Suprapubic skin (tissue), 4 donors: ENCODE data around the gene RALGPS1.

Experiments
- EP300 ChIP-seq: sonication (generic); formaldehyde crosslinking; IDR thresholded peaks from one replicate; pipeline ENCODE4 v1.6.1; 2017; ENCODE audit warnings: antibody characterized with exemption
- POLR2AphosphoS5 ChIP-seq, 3 donors: sonication (generic); formaldehyde crosslinking; IDR thresholded peaks; one replicate each; pipeline ENCODE4 v1.6.1; 2017; ENCODE audit warnings: antibody characterized with exemption in 3 of 3
- TF ChIP-seq, protein P1 (sequence below), 2 donors: fragments of 200-600 bp in 1 of 2; fragments of 450-650 bp in 1 of 2; sonication (generic) in 1 of 2; IDR thresholded peaks; one replicate each; pipeline ENCODE4 v1.5.1; 2016 to 2019; ENCODE audit warnings: antibody characterized with exemption in 2 of 2, mild to moderate bottlenecking in 1 of 2, moderate library complexity in 1 of 2

DNA sequence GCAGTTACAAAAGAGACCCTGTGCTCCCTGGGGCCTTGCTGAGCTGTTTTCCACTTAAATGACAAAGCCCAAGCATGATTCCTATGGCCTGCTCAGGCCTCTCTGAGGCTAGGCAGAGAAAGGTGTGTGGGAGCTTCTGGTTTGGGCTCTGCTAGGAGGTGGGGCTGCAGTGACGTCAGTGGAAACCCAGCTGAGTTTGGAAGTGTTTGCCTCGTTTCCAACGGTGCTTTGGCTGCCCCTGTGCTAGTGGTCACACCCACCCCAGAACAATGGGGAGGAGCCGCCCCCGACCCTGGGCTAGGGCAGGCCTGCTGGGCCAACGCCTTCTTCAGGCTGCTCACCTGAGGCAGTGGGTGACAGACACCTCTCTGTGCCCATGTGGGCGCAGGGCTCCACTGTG, 197.5 kb downstream of the RALGPS1 start:
- no peak for TF ChIP-seq POLR2AphosphoS5 (IDR thresholded peaks at IDR 0.05)
- TF ChIP-seq, protein P1, sequence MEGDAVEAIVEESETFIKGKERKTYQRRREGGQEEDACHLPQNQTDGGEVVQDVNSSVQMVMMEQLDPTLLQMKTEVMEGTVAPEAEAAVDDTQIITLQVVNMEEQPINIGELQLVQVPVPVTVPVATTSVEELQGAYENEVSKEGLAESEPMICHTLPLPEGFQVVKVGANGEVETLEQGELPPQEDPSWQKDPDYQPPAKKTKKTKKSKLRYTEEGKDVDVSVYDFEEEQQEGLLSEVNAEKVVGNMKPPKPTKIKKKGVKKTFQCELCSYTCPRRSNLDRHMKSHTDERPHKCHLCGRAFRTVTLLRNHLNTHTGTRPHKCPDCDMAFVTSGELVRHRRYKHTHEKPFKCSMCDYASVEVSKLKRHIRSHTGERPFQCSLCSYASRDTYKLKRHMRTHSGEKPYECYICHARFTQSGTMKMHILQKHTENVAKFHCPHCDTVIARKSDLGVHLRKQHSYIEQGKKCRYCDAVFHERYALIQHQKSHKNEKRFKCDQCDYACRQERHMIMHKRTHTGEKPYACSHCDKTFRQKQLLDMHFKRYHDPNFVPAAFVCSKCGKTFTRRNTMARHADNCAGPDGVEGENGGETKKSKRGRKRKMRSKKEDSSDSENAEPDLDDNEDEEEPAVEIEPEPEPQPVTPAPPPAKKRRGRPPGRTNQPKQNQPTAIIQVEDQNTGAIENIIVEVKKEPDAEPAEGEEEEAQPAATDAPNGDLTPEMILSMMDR (IDR thresholded peaks at IDR 0.05) = no peak
- no peak for TF ChIP-seq EP300
